Urothelium cell line (cell line): ENCODE data around the gene MSANTD4.
A peak's percentile ranks its signal among the peaks of the same experiment; 100 is the strongest.
"Not testable (repeated sequence)": the region's sequence is repeated elsewhere in the genome, so short reads cannot be mapped to it uniquely, and the experiment has no call there.

Experiments used
- DNase-seq: peaks from one replicate; pipeline ENCODE4 v3.0.0; 2011; ENCODE audit warnings: low spot score, mixed read lengths
- FAIRE-seq: peaks from 2 replicates; lab custom pipeline; 2011; peaks lifted over from hg19 to GRCh38; lab: Jason Lieb, UNC

The MSANTD4 gene

DNA sequence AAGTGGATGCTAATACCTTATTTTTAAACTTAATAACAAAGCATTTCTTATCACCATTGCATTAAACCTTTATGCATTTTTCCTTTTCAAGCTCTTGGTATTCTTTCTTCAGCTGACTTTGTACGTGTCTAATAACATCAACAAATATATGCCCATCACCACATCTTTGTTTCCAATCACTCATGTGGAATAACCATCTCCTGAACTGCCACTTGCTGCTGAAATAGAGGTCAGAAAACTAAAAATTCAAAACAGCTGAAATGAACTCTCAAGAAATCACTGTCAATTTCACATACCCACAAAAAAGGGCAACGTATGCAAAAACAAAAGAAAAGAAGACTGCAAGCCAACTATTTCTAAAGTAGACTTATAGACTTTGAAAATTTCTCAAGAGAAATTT lies 7.4 kb downstream of the MSANTD4 start:
- no peak for DNase-seq
- no peak for FAIRE-seq

DNA sequence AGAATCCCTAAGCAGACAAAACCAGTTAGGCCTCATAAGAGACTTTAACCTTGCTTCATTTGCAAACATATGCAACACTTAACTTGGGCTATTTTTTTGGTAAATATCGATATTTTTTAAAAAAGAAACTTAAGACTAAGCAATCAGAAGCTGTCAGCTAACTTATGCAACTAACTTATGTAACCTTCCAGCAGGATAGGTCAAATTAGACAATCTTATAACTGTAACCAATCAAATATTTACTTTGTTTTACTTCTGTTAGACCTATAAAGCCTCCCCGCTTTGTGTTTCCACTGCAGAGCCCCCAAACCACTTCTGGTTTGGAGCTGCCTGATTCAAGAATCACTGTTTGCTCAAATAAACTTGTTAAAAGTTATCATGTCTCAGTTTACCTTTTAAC lies 8.0 kb downstream of the MSANTD4 start:
- DNase-seq (no peak), FAIRE-seq (no peak)

DNA sequence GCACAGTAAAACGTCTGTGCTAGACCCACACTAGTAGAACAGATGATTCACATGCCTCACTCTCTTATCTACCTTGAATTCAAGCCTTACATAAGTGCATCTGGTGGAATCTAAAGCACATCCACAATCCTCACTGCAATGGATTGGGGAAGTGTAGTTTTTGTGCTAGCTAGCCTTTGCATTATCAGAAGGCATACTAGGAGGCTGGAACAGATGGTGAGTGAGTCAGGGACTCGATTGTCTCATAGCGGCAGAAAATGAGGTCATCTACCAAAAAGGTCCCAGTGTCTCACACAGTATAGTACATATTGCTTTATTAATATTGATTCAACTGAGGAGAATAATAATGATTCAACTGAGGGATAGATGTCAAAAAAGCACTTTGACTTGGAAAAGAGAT lies 9.3 kb downstream of the MSANTD4 start:
- DNase-seq (peak; percentile 14), FAIRE-seq (no peak)

DNA sequence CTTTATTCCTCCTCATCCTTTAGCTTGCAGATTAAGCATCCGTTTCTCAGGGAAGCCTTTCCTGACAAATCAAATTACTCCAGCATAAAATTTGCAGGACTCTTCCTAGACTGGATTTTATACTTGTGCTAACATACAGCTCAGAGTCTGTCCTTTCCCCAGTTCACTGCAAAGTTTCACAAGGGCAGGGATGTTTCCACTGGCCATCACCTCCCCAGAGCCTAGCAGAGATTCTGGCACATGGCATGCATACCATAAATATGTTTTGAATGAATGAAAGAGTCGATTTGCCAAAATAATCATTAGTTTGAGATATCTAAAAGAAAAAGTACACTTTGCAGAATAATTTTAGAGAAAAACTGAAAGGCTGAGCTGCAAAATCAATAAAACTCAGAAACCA lies 10.6 kb downstream of the MSANTD4 start:
- DNase-seq (no peak), FAIRE-seq (no peak)

DNA sequence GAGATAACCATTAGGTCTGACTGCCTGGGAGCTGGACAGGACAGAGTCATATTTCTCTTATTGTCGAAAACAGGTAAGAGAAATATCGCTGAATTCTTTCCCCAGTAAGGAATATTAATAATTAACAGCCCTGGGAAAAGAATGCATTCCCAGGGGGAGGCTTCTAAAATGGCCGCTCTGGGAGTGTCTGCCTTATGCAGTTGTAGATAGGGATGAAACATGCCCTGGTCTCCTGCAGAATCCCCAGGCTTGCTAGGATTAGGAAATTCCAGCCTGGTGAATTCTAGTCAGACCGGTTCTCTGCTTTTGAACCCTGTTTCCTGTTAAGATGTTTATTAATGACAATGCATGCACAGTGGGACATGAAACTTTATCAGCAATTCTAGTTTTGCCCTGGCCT lies 18.9 kb downstream of the MSANTD4 start:
- not testable (repeated sequence) for DNase-seq, FAIRE-seq

DNA sequence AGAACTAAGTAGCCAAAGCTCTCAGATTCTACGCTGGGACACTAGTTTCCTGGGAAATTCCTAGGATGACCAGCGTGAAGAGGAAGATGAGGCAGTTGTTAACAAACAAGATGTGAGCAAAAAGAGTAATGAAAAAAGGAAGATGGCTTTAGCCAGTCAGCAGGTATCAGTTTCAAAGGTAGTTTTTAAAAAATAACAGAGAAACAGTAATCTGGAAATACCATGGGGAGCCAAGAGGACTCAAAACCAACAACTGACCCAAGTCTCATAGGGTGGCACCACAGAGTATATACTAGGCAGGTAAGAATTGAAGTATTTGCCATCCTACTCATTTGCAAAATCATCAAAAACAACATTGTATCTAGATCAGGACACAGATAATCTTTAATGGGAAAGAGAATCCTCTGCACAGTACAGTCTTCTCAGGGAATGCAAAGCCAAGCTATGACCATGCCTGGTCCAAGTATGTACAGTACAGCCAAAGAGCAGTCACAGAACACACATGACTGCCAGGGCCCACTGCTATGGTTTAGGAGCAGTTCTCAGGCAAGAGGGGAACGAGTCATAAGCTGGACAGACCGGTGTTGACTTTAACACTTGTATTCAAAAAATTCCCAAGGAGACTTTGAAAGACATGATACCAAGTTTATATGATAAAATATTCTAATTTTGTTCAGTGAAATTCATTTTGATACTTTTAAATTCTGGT lies 20.6 kb downstream of the MSANTD4 start:
- peak; percentile 13 for FAIRE-seq
- no peak for DNase-seq

DNA sequence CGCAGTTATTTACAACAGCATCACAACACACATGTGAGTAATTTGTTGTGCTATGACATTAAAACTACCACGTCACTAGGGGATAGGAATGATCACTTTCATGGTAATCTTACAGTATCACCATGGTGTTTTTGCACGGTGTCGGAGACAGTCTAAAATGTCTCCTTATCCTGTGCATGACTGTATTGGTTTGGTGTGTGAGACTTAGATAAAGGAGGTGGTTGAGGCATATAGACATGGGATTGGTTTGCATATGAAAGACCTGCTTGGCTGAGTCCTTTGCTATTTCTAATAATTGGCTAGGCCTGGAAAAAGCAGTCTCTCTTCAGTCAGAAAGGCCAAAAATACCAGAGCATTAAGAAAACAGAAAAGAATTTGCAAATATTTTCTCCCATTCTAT lies 30.2 kb downstream of the MSANTD4 start:
- FAIRE-seq (no peak), DNase-seq (no peak)

DNA sequence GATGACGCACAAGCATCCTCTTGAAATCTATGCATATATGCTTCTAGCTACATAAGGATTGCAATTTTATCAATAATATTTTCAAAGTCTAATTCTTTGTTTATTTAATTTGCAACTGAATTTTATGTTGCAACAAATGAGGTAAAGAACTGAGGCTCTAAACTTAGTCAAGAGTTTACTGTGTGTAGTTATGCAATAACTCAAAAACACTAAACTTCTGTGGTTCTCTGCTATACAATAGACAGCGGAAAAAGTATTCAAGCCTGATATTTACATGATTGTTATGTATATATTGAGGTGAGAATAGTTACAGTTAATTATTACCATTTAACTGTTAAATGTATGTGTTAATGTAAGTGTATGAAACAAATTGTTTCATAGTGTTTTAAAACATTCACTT lies 32.9 kb downstream of the MSANTD4 start:
- no peak for DNase-seq
- no peak for FAIRE-seq

DNA sequence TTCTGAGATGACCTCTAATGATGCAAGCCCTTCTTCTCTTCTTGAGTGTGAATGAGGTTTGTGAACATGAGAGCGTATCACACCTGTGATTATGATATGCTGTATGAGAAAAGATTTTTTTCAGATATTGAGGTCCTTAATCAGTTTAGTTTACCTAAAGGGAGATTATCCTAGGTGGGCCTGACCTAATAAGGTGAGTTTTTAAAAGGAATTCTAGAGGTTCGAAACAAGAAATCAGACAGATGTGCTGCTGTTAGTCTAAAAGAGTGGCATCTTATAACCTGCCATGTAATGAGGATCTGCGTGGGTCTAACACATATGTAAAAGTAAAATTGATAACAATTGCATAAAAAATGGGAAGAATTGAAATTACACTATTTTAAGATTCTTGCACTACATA lies 33.8 kb downstream of the MSANTD4 start:
- DNase-seq, result no peak

DNA sequence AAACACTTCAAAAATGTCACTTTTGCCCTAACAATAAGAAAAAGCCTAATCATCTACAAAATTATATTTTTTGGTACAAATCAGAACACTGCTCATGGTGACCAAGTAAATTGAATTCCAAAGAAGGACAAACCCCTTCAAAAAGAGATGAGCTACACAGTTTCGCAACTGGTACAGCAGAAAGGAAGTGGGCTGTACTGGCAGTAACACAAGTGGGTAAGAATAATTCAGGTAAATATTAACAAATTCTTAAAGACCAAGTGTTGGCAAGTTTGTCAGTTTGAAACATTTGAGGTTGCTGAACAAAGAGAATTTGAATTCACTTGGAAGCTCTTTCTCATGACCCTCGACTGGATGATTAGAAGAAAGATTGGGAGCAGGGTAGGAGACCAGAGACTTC lies 35.5 kb downstream of the MSANTD4 start:
- no peak for DNase-seq

More for the DNA sequence above, 33.8 kb downstream of the MSANTD4 start:
- FAIRE-seq, result no peak

DNA sequence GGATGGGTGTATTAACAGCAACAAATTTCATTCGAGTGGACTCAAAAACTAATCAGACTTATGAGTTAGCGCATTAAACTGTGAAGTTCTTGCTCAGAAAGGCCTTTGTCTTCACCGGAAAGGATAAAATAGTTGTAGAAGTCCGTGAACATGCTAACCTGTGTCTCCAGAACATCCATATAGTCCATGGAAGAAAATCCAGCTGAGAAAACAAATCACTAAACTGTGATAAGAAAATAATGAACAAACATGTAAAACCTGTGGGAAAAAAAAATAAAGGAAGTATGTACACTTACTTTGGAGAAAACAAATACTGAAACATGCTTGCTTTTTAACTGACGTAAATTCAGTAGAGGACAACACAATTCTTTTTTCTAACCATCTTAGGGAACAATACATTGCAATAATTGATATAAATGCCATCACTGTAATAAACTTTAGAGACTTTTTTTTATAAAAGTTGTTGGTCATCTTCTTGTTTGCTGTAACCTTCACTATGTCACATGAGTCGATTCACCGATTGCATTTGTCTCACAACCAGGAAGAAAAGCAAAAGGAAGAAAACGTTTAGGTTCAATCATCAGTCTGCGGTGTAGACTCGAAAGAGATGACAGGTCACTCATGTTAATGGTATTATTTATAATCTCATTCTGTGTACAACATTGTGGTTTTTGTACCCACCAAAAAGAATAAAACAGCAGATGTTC lies 41.9 kb downstream of the MSANTD4 start:
- FAIRE-seq (no peak), DNase-seq (no peak)

More for the DNA sequence above, 35.5 kb downstream of the MSANTD4 start:
- FAIRE-seq, result no peak

DNA sequence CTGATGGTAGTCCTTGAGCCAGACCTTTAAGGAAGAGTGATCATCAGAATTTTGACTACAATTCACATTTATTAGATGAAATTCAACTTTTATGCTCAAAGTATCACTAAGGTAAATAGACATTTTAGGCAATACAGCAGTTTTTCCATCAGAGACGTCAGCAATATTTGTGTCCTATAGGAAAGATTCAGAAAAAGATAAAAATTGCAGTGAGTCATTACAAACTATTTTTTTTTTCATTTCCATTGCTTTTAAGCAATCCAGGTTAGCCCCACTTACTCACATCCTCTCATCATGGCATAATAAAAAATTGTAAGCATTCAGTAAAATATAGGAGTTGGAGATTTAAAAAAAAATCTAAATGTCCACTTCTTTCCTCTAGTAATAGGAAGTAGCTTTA lies 46.9 kb downstream of the MSANTD4 start:
- no peak for FAIRE-seq
- DNase-seq, result no peak

DNA sequence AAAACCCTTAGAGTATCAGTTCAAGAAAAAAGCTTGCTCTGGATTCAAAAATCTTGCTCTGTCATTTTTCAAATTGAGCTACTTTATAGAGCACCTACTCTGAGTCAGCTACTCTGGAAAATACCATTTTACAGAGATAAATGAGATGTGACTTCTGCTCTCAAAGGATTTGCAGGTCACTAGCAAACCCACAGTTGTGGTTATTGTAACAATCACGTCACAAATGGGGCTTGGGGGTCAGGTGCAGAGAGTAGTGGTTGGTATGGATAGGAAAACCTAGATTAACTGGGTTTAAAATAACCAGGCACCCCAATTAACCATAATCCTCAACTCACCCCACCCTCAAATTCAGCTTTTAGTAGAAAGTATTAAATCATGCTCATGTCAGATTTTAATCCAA lies 52.3 kb downstream of the MSANTD4 start:
- DNase-seq, result no peak
- FAIRE-seq, result no peak

DNA sequence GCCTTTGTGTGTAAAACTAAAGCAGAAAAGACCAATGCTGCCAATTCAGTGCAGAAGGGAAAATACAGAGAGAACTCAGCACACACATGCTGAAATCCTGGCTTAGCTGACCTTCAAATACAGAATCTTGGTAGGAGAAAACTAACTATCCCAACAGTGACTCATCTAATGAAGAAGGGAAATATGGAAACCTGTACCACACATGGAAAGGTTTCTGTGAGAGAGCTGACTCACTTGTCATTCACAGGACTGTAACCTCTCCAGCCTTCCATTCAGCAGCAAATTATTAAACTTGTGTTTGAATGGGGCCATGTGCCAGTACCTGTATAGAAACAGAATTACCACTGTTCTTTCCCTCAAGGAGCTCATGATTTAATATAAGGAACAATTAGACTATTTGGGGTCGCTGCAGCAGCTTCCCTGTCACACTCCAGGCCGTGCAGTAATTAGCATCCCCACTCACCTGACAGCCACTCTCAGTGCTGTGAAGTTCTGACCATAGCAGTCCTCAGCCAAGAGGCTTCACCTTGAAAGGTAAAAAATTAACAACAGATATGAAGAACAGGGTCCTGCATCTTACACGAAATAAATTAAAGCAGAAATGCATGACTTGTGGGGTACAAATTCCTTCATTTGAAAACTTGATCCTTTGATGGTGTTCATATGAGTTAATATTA lies 53.9 kb downstream of the MSANTD4 start:
- DNase-seq (peak; percentile 17), FAIRE-seq (no peak)

DNA sequence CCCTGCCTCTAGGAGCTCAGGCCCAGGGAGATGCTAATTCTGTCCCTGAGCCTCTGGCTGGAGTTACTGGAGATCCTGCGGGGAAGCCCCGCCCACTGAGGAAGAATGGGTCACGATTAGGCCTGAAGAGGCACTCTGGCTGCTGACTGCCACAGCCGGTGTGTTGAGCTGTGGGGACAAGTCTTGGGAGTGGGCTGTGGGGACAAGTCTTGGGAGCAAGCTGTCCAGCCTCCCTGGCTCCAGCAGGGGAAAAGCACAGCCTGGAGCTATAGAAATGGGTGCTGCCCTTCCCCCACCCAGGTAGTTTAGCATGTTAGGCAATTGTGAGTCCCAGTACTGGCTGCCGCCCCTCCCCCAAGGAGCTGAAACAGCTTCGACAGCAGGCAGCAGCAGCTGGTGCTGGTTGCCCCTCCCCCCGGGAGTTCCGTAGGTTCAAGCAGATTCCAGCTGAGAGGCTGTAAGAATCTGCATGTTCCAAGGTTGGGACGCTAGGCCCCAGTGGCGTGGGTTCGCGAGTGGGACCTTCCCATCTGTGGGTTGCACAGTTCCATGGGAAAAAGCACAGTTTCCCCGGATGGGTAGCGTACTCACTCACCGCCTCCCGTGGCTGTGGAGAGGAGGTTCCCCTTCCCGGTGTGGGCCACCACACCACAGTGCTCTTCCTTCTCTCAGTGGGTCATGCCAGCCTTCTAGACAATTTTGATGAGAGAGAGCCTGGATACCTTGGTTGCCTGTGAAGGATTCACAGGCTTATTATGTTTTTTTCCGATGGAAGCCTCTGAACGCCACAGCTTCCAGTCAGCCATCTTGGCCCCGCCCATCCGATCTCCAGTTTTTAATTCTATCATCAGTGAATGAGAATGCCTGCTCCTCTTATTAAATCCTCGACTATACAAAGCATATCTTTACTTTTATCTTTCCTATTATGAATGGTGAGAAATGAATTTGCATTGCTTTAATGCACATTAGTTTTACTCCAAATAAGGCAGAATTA lies 61.5 kb downstream of the MSANTD4 start:
- no peak for FAIRE-seq
- DNase-seq, result no peak
